H9 (cell line): ENCODE results near the gene NPAS3. TPM values are rescaled to one million over a fixed set of nuclear protein-coding genes. Genes with fewer than 3 reads are reported as not detected.

Source experiments
- DNase-seq: peaks from one replicate; pipeline ENCODE4 v3.0.0-alpha.2; 2017
- H2AFZ ChIP-seq: one replicate; pipeline ENCODE4 v1.6.1; 2013; ENCODE audit warnings: mild to moderate bottlenecking, low read length, control low read depth, moderate library complexity
- H2AK5ac ChIP-seq: 2 replicates; pipeline ENCODE4 v1.6.1; 2013; ENCODE audit warnings: low read length, control low read depth, mixed read lengths; ENCODE audit not compliant: insufficient read length
- H2BK120ac ChIP-seq: one replicate; pipeline ENCODE4 v1.6.1; 2013; ENCODE audit warnings: low read depth, mild to moderate bottlenecking, low read length, control low read depth, inconsistent platforms; ENCODE audit not compliant: poor library complexity, severe bottlenecking
- H2BK12ac ChIP-seq: 2 replicates; pipeline ENCODE4 v1.6.1; 2013; ENCODE audit warnings: low read length, control low read depth, mixed read lengths, low read depth; ENCODE audit not compliant: insufficient read length
- H2BK15ac ChIP-seq: 2 replicates; pipeline ENCODE4 v1.6.1; 2013; ENCODE audit warnings: low read depth, low read length, control low read depth
- H2BK20ac ChIP-seq: one replicate; pipeline ENCODE4 v1.6.1; 2013; ENCODE audit warnings: low read depth, mild to moderate bottlenecking, low read length, control low read depth, inconsistent platforms; ENCODE audit not compliant: poor library complexity, severe bottlenecking
- H2BK5ac ChIP-seq: 2 replicates; pipeline ENCODE4 v1.6.1; 2013; ENCODE audit warnings: low read length, control low read depth, mixed read lengths; ENCODE audit not compliant: insufficient read length
- H3K14ac ChIP-seq: 2 replicates; pipeline ENCODE4 v1.6.1; 2013; ENCODE audit warnings: low read length, control low read depth; ENCODE audit not compliant: insufficient read depth
- H3K18ac ChIP-seq: 2 replicates; pipeline ENCODE4 v1.6.1; 2013; ENCODE audit warnings: low read depth, mild to moderate bottlenecking, mixed read lengths, low read length, control low read depth; ENCODE audit not compliant: insufficient read length
- H3K23ac ChIP-seq: 2 replicates; pipeline ENCODE4 v1.6.1; 2013; ENCODE audit warnings: low read length, control low read depth, mixed read lengths, low read depth; ENCODE audit not compliant: insufficient read length
- H3K23me2 ChIP-seq: 2 replicates; pipeline ENCODE4 v1.6.1; 2013; ENCODE audit warnings: low read depth, mild to moderate bottlenecking, mixed read lengths, low read length, control low read depth; ENCODE audit not compliant: insufficient read length, poor library complexity, severe bottlenecking
- H3K27ac ChIP-seq: 2 replicates; pipeline ENCODE4 v1.5.1; 2013; ENCODE audit warnings: low read length, control low read depth, mixed read lengths, low read depth; ENCODE audit not compliant: insufficient read length
- H3K27me3 ChIP-seq: 2 replicates; pipeline ENCODE4 v1.6.1; 2013; ENCODE audit warnings: low read length, control low read depth, inconsistent platforms; ENCODE audit not compliant: insufficient read depth
- H3K4ac ChIP-seq: 2 replicates; pipeline ENCODE4 v1.6.1; 2013; ENCODE audit warnings: low read depth, mild to moderate bottlenecking, control low read depth, inconsistent platforms, low read length, moderate library complexity
- H3K4me1 ChIP-seq: 2 replicates; pipeline ENCODE4 v1.6.1; 2013; ENCODE audit warnings: low read length, control low read depth, inconsistent platforms; ENCODE audit not compliant: insufficient read depth
- H3K4me2 ChIP-seq: 2 replicates; pipeline ENCODE4 v1.6.1; 2013; ENCODE audit warnings: low read length, control low read depth, mixed read lengths; ENCODE audit not compliant: insufficient read length, insufficient read depth
- H3K56ac ChIP-seq: 2 replicates; pipeline ENCODE4 v1.6.1; 2013; ENCODE audit warnings: low read depth, mild to moderate bottlenecking, mixed read lengths, low read length, control low read depth; ENCODE audit not compliant: insufficient read length
- H3K79me1 ChIP-seq: 2 replicates; pipeline ENCODE4 v1.6.1; 2013; ENCODE audit warnings: low read depth, mild to moderate bottlenecking, moderate library complexity, low read length, control low read depth, inconsistent platforms; ENCODE audit not compliant: insufficient read depth, poor library complexity, severe bottlenecking
- H3K79me2 ChIP-seq: 2 replicates; pipeline ENCODE4 v1.6.1; 2013; ENCODE audit warnings: low read length, control low read depth, inconsistent platforms; ENCODE audit not compliant: insufficient read depth
- H3K9ac ChIP-seq: 2 replicates; pipeline ENCODE4 v1.6.1; 2013; ENCODE audit warnings: low read length, control low read depth, mixed read lengths; ENCODE audit not compliant: insufficient read length; ENCODE audit errors: extremely low read depth
- H3K9me3 ChIP-seq: one replicate; pipeline ENCODE4 v1.6.1; 2013; ENCODE audit warnings: low read depth, low read length, inconsistent platforms; ENCODE audit not compliant: control insufficient read depth
- H3T11ph ChIP-seq: one replicate; pipeline ENCODE4 v1.6.1; 2013; ENCODE audit warnings: mild to moderate bottlenecking, low read length, control low read depth, inconsistent platforms
- H4K20me1 ChIP-seq: one replicate; pipeline ENCODE4 v1.6.1; 2013; ENCODE audit not compliant: control insufficient read depth, insufficient read length, insufficient read depth
- H4K5ac ChIP-seq: 2 replicates; pipeline ENCODE4 v1.6.1; 2013; ENCODE audit warnings: low read depth, mild to moderate bottlenecking, mixed read lengths, low read length, control low read depth; ENCODE audit not compliant: insufficient read length
- H4K8ac ChIP-seq: replicated peaks from 2 replicates; pipeline ENCODE4 v1.6.1; 2013; ENCODE audit warnings: low read length, control low read depth, mixed read lengths, low read depth; ENCODE audit not compliant: insufficient read length
- H4K91ac ChIP-seq: 2 replicates; pipeline ENCODE4 v1.6.1; 2013; ENCODE audit warnings: low read depth, mild to moderate bottlenecking, moderate library complexity, mixed read lengths, low read length, control low read depth; ENCODE audit not compliant: insufficient read length
- H3K27ac Mint-ChIP-seq, 3 experiments: 2 replicates in 2 of 3; 3 replicates in 1 of 3; pipeline ENCODE4 v1.8.0; 2020 to 2021; ENCODE audit warnings: mixed read lengths in 3 of 3, mild to moderate bottlenecking in 1 of 3, moderate library complexity in 1 of 3
- H3K27me3 Mint-ChIP-seq: 2 replicates; pipeline ENCODE4 v1.8.0; 2021; ENCODE audit warnings: low read depth, mild to moderate bottlenecking, moderate library complexity, mixed read lengths
- H3K36me3 Mint-ChIP-seq, 3 experiments: 2 replicates in 2 of 3; 3 replicates in 1 of 3; pipeline ENCODE4 v1.8.0; 2020 to 2021; ENCODE audit warnings: low read depth in 3 of 3, mixed read lengths in 3 of 3; ENCODE audit not compliant: insufficient read depth in 1 of 3
- H3K4me1 Mint-ChIP-seq, 2 experiments: 2 replicates each; pipeline ENCODE4 v1.8.0; 2020; ENCODE audit warnings: mixed read lengths in 2 of 2
- H3K4me3 Mint-ChIP-seq, 2 experiments: 2 replicates in 1 of 2; 3 replicates in 1 of 2; pipeline ENCODE4 v1.8.0; 2020 to 2021; ENCODE audit warnings: mild to moderate bottlenecking in 2 of 2, mixed read lengths in 2 of 2, moderate library complexity in 1 of 2
- H3K9me3 Mint-ChIP-seq, 2 experiments: 2 replicates in 1 of 2; 3 replicates in 1 of 2; pipeline ENCODE4 v1.8.0; 2020; ENCODE audit warnings: mild to moderate bottlenecking in 2 of 2, mixed read lengths in 2 of 2, moderate library complexity in 1 of 2
- WGBS: extraction: QIAGEN DNeasy Blood & Tissue Kit; methylation state at CpG from one replicate; pipeline ENCODE4 v1.1.7; 2013; ENCODE audit warnings: missing lambda C conversion rate, low lambda C conversion rate, mixed read lengths; ENCODE audit not compliant: insufficient read length; ENCODE audit errors: extremely low coverage; 5-methylcytosine and 5-hydroxymethylcytosine counted together
- total RNA-seq: library from RNA; stranded (reverse); gene quantifications from 2 replicates; pipeline ENCODE4 v1.2.1, GENCODE V29; 2021
- TF ChIP-seq, protein P1 (sequence below): fragments of 200-600 bp; sonication (generic); conservative IDR thresholded peaks from 3 replicates; pipeline ENCODE4 v1.8.0; 2021; ENCODE audit warnings: antibody characterized with exemption, mild to moderate bottlenecking

Gene NPAS3
- total RNA-seq, 1 experiment from 2014 or later: 0.17 TPM

DNA sequence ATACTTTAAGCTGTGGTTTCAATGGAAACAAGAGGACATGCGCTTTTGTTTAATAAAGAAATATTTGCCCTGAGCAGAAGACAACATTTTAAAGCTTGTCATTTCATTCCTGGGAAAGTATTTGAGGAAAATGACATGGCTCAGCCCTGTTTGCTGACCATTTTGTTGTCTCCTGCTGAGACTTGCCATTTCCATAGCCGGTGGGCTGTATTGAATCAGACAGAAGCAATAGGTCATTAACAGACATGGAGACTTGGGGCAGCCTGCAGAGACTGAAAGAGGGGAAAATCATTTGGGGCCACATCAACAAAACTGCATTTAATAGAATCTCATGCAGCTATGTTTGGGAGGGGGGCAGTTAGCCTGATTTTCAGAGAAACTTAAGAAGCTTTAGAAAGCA lies 443.0 kb downstream of the NPAS3 start:
- Mint-ChIP-seq H3K9me3 (no peaks in the 10 kb centered on the region), H3K27ac (0 out of 7 replicates have a peak overlapping the region, but pooled peaks of 1 of the 3 experiments have one; percentile 31), H3K27me3 (no peaks in the 10 kb centered on the region), H3K36me3 (no peaks in the 10 kb centered on the region; a peak in 2 of 7 replicates), H3K4me3 (no peak overlapping the region), H3K4me1 (peaks cover under 1 to 6% of the 10 kb centered on the region in 2 experiments)
- DNase-seq: no peak
- Histone ChIP-seq H3K56ac (no peak overlapping the region), H2BK120ac (no peak overlapping the region), H3K9ac (no peak overlapping the region), H2BK5ac (no peak overlapping the region), H3K4me2 (no peak overlapping the region), H3K79me2 (no peaks in the 10 kb centered on the region), H3K23ac (no peak overlapping the region), H2AK5ac (no peak overlapping the region), H4K20me1 (no peaks in the 10 kb centered on the region), H3K79me1 (no peaks in the 10 kb centered on the region), H2AFZ (no peak overlapping the region), H4K5ac (no peak overlapping the region), H4K91ac (no peak overlapping the region), H3K27ac (no peak overlapping the region), H2BK12ac (no peak overlapping the region), H2BK15ac (no peak overlapping the region), H3K9me3 (no peaks in the 10 kb centered on the region), H3K14ac (no peak overlapping the region), H3K23me2 (no peaks in the 10 kb centered on the region), H3T11ph (no peak overlapping the region), H3K27me3 (no peaks in the 10 kb centered on the region), H2BK20ac (no peak overlapping the region), H3K4me1 (no peaks in the 10 kb centered on the region), H4K8ac (no peak overlapping the region), H3K4ac (no peak overlapping the region), H3K18ac (no peak overlapping the region)
- no CpG with 5 or more reads among the region's 2 CpGs for WGBS
- TF ChIP-seq, protein P1, sequence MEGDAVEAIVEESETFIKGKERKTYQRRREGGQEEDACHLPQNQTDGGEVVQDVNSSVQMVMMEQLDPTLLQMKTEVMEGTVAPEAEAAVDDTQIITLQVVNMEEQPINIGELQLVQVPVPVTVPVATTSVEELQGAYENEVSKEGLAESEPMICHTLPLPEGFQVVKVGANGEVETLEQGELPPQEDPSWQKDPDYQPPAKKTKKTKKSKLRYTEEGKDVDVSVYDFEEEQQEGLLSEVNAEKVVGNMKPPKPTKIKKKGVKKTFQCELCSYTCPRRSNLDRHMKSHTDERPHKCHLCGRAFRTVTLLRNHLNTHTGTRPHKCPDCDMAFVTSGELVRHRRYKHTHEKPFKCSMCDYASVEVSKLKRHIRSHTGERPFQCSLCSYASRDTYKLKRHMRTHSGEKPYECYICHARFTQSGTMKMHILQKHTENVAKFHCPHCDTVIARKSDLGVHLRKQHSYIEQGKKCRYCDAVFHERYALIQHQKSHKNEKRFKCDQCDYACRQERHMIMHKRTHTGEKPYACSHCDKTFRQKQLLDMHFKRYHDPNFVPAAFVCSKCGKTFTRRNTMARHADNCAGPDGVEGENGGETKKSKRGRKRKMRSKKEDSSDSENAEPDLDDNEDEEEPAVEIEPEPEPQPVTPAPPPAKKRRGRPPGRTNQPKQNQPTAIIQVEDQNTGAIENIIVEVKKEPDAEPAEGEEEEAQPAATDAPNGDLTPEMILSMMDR: no peak
